ENCODE data around the gene ORM2.

ORM2 gene

GRCh38 chr9:114341152-114341830 is 11.6 kb downstream of the ORM2 start:
- no peak for DNase-seq (ENCODE audit: low read depth)
- H3K4me3 ChIP-seq (ENCODE audit: low read length): no peak overlapping the region
- TF ChIP-seq CTCF (IDR thresholded peaks at IDR 0.05; ENCODE audit: insufficient read depth, low read depth, low read length, missing control alignments): no peak

GRCh38 chr9:114341991-114342390 is 12.3 kb downstream of the ORM2 start:
- DNase-seq (ENCODE audit: low read depth): no peak
- no peak for TF ChIP-seq CTCF (IDR thresholded peaks at IDR 0.05; ENCODE audit: insufficient read depth, low read depth, low read length, missing control alignments)
- no peak overlapping the region for H3K4me3 ChIP-seq (ENCODE audit: low read length)

- no peak for TF ChIP-seq CTCF (IDR thresholded peaks at IDR 0.05; ENCODE audit: insufficient read depth, low read depth, low read length, missing control alignments)
- no peak for DNase-seq (ENCODE audit: low read depth)
- no peak overlapping the region for H3K4me3 ChIP-seq (ENCODE audit: low read length)
These were observed 13.2 kb downstream of the ORM2 start for GRCh38 chr9:114342755-114343440.

DNA sequence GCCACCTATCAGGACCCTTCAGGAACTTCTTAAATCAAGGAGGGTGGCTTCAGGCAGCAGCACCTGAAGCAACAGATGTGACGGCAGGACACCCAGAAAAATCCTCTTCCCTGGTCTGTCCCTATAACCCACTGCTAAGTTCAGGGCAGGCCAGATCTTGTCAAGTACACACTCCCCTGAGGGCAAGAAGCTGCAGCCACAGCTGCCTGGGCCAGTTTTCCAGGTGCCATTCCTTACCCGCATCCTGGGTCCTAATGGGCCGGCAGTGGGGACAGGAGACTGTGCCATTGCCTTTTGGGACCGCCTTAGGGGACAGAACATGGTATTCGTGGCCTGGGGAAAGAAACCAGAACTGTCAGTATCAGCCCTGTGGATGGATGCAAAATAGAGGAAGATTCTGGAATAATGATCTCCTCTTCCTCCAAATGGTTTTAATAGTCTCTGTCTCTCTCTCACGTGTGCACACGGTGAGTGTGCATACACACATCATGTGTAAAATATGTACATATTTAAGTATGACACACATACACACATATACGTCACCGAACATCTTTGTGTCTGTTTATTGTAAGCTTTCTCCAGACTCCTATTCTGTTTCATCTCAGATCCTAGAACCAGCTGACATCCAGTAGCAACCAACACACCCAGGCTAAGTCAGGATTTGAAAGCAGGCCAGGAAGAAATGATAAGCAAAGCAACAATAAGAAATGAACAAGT is 14.0 kb downstream of the ORM2 start:
- TF ChIP-seq CTCF (IDR thresholded peaks at IDR 0.05; ENCODE audit: insufficient read depth, low read depth, low read length, missing control alignments): no peak
- DNase-seq (ENCODE audit: low read depth): peak; percentile 77
- no peak overlapping the region for H3K4me3 ChIP-seq (ENCODE audit: low read length)

DNA sequence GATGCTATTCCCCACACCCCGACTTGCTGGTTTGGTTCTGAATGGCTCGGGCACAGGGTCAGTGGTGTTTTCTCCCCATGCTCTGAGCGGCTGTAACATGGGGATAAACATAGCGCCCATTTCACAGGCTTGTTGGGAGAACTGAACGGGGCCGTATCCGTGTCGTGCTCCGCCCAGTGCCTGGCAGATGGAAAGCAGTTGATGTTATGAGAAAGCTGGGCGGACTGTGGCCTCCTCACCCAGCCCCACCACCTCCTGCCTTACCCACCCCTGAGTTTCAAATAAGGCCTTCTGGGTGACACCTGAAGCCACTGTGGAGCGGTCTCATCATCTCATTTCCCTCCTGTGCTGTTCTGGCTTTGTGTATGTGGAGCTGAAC is 14.5 kb downstream of the ORM2 start:
- H3K4me3 ChIP-seq (ENCODE audit: low read length): no peak overlapping the region
- TF ChIP-seq CTCF (IDR thresholded peaks at IDR 0.05; ENCODE audit: insufficient read depth, low read depth, low read length, missing control alignments): no peak

GRCh38 chr9:114344692-114345091 is 15.0 kb downstream of the ORM2 start:
- H3K4me3 ChIP-seq (ENCODE audit: low read length): no peak overlapping the region

More for the DNA sequence above, 14.5 kb downstream of the ORM2 start:
- DNase-seq (ENCODE audit: low read depth): no peak

More at GRCh38 chr9:114344692-114345091, 15.0 kb downstream of the ORM2 start:
- DNase-seq (ENCODE audit: low read depth): no peak
- TF ChIP-seq CTCF (IDR thresholded peaks at IDR 0.05; ENCODE audit: insufficient read depth, low read depth, low read length, missing control alignments): no peak

Measured in epithelial cell of esophagus (primary cell).